PC-9 (cell line): Measurements from ENCODE around the gene MXRA7.

Experiments used
- EZH2 ChIP-seq: fragments of 200-600 bp; sonication (generic); IDR thresholded peaks from 2 replicates; pipeline ENCODE4 v1.8.0; 2017; ENCODE audit warnings: antibody characterized with exemption, low read depth
- TF ChIP-seq, protein P1 (sequence below): fragments of 200-600 bp; sonication (generic); conservative IDR thresholded peaks from 2 replicates; pipeline ENCODE4 v1.6.1; 2017; ENCODE audit warnings: mixed run types, antibody characterized with exemption, mild to moderate bottlenecking, moderate library complexity

DNA sequence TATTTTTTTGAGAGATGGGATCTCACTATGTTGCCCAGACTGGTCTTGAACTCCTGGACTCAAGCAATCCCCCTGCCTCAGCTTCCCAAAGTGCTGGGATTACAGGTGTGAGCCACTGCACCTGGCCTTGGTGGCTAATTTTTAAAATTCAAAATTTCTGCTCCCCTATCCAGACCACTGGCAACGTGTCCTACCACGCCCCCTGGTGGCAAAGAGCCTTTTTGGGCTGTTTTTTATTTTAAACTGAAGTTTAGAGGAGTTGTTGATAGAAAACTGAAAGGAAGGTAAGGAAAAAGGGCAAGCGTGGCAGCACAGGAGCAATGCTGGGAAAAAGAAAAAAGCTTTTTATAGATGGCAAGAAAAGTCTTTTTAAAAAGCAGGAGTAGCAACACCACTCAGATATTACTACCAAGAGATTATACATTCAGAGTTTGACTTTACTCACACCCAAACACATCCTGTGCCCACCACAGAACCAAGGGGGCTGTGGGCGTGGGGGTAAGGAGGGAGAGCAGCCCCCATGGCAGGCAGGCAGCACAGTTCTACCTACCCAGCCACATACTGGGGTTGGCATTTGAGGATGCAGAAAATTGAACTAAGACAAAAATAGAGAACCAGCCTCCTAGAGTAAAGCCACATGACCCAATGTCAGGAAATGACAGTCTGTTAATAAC is 4.2 kb upstream of the MXRA7 start:
- TF ChIP-seq, protein P1, sequence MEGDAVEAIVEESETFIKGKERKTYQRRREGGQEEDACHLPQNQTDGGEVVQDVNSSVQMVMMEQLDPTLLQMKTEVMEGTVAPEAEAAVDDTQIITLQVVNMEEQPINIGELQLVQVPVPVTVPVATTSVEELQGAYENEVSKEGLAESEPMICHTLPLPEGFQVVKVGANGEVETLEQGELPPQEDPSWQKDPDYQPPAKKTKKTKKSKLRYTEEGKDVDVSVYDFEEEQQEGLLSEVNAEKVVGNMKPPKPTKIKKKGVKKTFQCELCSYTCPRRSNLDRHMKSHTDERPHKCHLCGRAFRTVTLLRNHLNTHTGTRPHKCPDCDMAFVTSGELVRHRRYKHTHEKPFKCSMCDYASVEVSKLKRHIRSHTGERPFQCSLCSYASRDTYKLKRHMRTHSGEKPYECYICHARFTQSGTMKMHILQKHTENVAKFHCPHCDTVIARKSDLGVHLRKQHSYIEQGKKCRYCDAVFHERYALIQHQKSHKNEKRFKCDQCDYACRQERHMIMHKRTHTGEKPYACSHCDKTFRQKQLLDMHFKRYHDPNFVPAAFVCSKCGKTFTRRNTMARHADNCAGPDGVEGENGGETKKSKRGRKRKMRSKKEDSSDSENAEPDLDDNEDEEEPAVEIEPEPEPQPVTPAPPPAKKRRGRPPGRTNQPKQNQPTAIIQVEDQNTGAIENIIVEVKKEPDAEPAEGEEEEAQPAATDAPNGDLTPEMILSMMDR = peak; percentile 86
- TF ChIP-seq EZH2 = no peak
